HuH-7.5 (cell line): ENCODE data around the gene SLC4A1AP.
"Not testable (repeated sequence)": the region's sequence is repeated elsewhere in the genome, so short reads cannot be mapped to it uniquely, and the experiment has no call there.

Experiments
- DNase-seq: peaks from one replicate; pipeline ENCODE4 v3.0.0; 2011; ENCODE audit warnings: low spot score

SLC4A1AP gene, protein sequence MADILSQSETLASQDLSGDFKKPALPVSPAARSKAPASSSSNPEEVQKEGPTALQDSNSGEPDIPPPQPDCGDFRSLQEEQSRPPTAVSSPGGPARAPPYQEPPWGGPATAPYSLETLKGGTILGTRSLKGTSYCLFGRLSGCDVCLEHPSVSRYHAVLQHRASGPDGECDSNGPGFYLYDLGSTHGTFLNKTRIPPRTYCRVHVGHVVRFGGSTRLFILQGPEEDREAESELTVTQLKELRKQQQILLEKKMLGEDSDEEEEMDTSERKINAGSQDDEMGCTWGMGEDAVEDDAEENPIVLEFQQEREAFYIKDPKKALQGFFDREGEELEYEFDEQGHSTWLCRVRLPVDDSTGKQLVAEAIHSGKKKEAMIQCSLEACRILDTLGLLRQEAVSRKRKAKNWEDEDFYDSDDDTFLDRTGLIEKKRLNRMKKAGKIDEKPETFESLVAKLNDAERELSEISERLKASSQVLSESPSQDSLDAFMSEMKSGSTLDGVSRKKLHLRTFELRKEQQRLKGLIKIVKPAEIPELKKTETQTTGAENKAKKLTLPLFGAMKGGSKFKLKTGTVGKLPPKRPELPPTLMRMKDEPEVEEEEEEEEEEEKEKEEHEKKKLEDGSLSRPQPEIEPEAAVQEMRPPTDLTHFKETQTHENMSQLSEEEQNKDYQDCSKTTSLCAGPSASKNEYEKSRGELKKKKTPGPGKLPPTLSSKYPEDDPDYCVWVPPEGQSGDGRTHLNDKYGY

DNA sequence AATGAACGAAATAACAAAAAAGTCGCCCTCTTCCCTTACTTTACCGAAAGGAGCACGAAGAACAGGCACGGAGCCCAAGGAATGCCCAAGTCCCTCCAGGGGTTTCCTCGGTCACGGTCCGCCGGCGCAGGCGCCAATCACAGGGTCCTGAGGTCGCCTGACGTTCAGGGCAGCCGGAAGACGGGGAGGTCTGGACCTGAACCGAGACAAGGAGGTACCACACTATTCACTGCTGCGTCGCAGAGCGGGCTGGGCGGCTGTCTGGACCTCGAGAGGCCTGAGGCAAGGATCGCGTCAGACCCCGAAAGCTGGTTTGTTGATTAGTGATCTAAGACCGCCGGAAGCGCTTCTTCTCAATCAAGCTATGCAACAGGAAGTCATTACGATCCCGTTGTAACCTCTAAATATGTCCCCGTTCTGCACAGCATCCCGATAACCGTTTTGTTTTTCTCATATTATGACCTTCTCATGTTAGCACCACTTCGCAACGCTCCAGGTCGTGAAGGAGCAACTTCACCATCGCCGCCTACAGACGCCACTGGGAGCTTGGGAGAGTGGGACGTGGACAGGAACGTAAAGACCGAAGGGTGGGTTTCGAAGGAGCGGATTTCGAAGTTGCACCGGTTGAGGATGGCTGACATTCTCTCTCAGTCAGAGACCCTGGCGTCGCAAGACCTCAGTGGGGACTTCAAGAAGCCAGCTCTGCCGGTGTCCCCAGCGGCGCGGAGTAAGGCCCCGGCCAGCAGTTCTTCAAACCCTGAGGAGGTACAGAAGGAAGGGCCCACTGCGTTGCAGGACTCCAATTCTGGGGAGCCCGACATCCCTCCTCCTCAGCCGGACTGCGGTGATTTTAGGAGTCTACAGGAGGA, at the start of gene SLC4A1AP, which contains the start of gene SUPT7L:
Gene SLC4A1AP, plus strand, starts transcription at position 605 of the 869 bp plus-strand sequence. Its CDS starts 26 bp downstream, at position 631.
Gene SUPT7L, minus strand, starts transcription at position 330 of the 869 bp plus-strand sequence. CDS start 1,422 bp downstream, outside the sequence.
- DNase-seq, result peak; percentile 41

DNA sequence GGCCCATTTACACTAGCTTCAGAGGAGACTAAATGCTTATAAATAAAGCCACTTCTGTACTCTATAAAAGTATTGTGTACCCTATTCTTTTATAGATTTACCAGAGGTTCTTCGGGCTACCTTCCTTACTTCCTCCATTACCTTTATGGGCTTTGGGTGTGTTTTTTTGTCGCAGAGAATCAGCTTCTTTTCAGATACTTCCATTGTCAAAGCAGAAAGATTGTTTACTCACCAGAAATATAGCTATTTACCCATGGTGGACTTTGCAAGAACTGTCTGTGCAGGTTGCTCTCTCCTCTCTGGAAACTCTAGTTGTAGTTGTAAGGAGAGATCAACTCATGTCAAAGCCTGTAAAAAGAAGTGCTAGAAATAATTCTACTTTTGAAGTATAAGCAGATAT, 49.7 kb upstream of the SLC4A1AP start:
- no peak for DNase-seq

DNA sequence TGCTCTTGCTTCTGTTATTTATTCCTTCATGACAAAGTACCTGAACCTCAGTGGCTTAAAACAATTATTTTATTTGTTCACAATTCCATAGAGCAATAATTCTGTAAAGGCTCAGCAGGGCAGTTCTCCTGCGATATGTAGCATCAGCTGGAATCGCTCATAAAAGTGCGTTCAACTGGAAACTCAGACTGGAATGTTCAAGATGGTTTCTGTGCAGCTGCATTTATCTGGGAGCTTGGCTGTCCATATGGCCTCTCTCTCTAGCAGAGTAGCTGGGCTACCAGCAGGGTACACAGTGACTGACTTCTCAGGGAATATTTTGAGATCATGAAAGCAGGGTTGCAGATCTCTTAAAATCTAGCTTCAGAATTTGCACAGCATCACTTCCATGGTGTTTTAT, 48.4 kb upstream of the SLC4A1AP start:
- DNase-seq, result no peak

DNA sequence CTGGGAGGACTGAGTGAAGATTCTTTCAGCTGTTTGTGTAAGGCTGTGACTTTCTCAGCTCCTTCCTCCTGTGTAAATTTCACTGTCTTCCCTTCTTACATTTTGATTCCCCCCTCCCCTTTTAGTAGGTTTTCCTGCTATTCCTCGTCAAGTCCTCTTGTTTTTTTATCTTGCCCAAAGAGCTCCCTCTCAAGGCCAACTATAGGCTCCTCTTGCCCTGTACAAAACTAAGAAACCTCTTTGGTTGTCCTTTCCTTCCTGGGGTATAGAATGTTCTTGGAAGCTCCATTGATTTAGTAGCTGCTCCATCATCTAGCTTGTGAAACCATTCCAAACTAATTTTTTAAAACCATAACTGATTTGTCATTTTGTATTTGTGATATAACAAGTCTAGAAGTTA, 42.2 kb upstream of the SLC4A1AP start:
- no peak for DNase-seq

DNA sequence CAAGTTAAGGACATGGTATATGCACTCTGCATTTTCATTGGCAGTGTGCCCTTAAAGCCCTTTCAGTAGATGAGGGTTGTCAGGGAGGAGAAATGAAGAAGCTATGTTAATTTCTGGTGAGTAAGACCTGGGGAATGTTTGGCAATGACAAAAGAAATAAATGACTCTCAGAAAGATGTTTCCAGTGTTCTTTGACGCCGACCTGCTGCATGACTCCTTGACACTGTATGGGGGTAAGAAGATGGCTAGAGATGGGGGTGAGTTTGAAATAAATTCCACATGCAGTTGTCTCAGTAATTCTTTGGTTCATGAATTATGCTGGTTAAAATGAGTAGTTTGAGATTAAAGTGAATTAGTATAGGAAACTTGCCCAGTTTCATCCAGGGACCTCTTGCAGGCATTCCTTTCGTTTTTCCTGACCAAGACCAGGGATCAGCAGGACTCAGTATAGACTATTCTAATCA, 40.7 kb upstream of the SLC4A1AP start:
- no peak for DNase-seq

DNA sequence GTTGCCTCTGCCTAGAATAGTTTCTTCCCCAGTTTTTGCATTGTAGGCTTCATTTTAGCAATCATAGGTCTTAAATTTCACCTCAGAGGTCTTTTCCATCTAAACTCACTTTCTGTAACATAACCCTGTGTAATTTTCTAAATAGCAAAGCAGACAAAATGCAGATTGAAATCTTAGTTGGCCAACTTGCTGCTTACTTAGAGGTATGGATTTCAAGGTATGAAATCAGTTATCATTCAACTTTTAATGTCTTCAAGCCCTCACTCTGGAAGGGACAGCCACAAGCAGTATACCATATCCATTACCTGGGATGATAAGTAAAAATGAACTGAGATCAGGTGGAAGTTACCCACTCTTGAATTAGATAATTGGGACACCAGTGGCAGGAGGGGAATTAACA, 38.7 kb upstream of the SLC4A1AP start:
- no peak for DNase-seq

DNA sequence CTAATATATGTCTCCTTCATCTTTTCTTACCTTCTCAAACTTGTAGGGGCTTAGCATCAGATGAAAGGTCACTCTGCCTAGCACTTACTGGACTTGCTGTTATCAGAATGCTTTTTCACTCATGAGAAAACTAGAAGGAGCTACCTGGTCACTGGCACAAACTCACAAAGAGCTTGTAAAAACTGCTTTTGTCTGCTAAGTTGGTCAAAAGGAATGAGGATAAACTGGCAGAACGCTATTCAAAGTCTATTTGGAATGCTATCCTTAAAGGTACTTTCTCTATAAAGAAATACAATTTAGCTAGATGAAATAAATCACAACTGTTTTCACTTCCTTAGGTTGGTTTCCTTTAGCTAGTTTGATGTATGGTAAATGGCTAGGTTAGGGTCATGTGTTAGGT, 37.4 kb upstream of the SLC4A1AP start:
- DNase-seq, result not testable (repeated sequence)

DNA sequence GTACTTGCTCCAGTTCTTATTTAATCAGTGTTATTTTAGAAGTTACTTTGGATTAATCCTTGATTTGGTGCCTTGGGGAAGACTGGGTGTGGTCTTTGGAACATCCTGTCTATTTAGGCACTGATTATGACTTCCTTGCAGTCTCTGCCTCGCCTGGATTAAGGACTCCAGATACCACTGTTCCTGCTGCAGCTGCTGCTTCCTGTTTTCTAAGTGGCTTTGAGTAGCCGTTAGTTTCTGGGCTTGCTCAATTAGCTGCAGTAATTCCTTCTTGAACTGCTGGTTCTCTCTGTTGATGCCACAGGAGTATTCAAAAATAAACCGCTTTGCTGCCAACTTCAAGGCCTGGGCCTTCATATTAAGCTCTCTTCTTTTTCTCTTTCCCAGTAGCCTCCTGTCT, 36.8 kb upstream of the SLC4A1AP start:
- not testable (repeated sequence) for DNase-seq

DNA sequence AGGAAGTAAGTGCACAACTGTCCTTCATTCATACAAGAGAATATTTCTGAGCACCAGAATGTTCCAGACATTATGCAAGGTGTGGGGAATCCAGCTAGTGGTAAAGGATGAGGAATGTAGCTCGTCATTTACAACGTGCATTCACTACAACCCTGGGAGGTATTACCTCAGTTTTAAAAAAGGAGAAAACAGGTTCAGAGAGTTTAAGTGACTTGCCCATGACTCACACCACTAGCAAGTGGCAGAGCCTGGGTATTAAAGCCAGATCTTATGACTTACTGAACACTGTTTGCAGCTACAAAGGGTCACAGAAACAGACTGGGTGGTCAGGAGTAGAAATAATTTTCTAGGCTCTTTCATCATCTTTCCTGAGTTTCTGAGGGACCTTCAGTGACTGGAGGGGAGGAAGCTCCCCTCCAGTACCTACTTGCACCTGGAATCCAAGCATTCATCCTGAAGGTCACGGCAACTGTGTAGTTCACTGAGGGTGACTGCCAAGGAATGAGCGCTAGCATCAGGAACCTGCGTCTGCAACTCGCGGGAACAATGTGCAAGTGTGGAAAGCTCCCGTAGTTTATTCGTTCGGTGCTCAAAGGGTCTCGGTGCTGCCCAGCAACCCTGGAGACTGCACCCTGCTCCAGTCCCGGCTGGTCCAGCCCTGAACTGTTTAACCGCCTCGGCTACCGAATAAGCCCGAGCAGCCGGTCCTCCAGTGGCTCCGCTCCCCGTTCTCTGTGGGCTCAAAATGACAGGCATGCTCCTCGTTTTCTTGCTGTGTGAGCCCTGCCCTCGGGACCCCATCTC, 35.5 kb upstream of the SLC4A1AP start:
- DNase-seq, result no peak

DNA sequence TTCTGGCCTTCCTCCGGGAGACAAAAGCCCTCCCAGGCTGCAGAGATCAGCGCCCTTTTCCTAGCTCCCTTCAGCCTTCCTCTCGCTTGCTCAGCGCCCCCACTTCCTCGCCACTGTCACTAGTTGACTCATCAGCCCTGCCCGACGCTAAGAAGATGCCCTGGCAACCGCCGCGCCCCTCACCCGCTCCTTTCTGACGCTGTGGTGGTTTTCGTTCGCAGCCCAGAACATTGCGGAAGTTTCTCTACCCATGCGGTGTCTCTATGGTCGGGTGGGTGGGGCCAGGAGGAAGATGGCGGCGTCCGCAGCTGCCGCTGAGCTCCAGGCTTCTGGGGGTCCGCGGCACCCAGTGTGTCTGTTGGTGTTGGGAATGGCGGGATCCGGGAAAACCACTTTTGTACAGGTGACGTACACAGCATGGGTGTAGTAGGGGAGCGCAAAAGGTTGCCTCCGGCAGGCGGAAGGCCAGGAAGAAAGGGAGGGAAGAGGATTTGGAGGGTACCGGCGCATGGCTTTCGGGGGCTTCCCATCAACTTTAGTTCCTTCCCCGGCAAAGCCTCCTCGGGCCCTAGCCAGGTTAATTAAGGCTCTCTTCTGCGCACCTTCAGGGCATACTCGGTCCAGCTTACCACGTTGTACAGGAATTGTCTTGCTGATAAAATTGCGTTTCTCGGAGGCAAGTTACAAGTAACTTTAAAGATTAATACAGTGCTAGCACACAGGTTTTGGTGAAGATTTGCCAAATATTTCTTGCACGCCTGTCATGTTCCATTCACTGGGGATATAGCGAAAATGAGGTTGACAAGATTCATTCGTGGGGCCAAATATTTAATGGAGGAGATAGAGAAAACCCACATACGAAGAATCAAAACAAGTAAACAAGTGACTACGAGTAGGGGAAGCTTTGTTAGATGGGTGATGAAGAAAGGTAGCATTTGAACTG, 34.7 kb upstream of the SLC4A1AP start, which contains the start of the genes CCDC121 and GPN1:
Gene CCDC121, minus strand, starts transcription at position 246 of the 943 bp plus-strand sequence. CDS start 1,213 bp downstream, outside the sequence.
Gene GPN1, plus strand, starts transcription at position 284 of the 943 bp plus-strand sequence. Its CDS starts 9 bp downstream, at position 293.
- DNase-seq, result peak; percentile 53

DNA sequence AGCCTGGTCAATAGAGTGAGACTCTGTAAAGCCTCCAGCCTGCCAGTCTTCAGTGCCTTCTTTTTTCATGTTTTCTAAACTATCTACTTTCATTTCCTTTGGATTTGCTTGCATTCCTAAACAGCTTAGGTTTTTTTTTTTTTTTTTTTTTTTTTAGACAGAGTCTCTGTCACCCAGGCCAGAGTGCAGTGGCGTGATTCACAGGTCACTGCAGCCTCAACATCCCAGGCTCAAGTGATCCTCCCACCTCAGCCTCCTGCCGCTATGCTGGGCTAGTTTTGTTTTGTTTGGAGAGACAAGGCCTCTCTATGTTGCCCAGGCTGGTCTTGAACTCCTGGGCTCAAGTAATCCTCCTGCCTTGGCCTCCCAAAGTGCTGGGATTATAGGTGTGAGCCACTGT, 33.4 kb upstream of the SLC4A1AP start:
- DNase-seq, result not testable (repeated sequence)

DNA sequence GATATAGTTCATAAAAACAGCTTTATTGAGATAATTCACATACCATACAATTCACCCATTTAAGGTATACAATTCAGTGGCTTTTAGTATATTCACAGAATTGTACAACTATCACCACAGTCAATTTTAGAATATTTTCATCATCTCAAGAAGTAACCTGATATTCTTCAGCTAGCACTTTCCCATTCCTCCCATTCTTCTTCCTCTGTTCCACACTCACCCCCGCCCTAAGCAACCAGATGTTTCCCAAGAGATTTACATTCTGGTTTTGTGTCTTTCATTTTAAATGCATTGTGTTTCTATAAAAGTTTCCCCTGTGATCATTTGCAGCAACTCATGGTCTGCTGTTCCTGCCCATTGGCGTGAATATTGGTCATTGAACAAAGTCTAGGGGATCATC, 29.4 kb upstream of the SLC4A1AP start:
- no peak for DNase-seq

DNA sequence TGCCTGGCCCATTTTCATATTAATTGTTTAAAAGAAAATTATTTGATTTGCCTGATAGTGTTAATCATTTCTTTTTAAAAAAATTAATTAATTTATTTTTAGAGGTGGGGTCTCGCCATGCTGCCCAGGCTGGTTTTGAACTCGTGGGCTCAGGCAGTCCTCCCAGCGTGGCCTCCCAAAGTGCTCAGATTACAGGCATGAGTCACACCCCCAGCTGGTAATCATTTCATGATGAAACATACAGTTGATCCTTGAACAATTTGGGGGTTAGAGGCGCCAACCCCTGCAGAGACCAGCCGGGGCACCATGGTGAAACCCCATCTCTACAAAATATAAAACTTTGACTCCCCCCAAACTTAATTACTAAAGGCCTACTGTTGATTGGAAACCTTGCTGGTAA, 26.9 kb upstream of the SLC4A1AP start:
- no peak for DNase-seq

DNA sequence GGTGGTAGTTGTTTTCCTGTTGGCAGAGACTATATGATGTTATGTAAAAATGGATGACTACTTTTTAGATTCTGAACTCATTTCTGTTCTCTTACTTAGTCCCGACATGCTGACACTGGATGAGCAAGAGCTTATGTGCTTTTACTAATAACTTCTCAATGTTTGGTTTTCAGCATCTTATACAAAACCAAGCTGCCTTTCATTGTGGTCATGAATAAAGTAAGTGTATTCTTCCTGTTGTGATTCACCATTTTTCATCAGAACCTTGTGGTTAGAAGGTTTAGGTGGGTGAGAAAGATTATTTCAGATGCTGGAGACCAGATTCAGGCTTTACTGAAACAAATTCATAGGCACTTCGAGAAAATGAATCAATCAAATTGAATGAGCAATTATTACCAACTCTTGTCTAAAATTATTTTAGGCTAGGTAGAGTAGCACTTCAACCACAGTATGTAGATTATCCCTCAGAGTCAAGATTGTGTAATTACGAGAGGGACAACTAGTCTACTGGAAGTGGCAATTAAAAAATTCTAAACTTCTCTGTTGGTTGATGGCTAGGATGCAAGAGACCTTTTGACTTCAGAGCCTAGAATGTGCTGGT, 25.6 kb upstream of the SLC4A1AP start:
- DNase-seq, result no peak

DNA sequence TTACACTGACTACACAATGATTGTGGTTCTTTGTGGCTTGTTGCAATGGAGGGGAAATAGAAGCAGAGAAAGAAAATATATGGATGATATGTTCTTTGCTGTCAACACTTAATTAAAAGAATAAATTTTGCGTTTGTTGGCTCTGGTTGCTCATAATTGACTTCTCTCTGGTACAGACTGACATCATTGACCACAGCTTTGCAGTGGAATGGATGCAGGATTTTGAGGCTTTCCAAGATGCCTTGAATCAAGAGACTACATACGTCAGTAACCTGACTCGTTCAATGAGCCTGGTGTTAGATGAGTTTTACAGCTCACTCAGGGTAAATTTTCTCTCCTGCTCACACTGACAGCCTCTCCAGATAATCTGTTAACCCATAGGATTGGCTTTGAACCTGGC, 25.0 kb upstream of the SLC4A1AP start:
- DNase-seq, result no peak

DNA sequence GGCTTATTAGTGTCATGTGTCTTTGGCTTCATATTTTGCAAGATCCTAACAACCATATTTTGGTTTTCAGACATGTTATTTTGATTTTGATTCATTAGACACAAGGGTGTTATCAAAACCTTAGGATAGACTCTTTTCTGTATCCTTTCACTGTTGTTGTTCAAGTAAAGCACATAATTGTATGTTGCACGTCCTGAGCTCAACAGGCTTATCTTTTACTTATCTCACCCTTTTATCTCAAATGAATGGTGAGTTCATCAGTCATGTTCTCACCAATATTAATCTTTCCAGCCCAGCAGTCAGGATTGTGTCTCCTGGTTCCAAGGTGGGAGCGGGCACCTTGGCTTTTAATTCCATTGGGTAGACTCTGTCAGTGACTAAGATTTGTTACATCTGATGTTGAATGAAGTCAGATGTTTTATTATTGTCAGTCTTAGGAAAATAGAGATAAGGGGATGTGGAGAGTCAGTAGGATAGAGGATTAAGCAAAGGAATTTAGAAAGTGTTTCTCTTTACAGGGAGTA, 22.9 kb upstream of the SLC4A1AP start:
- no peak for DNase-seq

DNA sequence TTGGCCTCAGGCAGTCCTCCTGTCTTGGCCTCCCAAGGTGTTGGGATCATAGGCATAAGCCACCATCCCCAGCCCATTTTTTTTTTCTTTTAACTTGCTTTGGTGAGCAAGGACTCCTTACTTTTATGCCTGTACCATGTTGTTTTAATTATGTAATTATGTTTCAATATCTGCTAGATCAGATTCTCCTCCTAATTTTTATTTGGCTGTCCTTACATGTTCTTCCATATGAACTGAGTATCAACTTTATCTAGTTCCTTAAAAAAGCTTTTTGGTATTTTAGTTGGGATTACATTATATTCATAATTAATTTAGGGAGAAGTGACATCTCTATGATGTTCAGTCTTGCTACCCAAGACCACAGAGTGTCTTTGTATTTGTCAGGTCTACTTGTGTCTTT, 18.5 kb upstream of the SLC4A1AP start:
- DNase-seq, result no peak

DNA sequence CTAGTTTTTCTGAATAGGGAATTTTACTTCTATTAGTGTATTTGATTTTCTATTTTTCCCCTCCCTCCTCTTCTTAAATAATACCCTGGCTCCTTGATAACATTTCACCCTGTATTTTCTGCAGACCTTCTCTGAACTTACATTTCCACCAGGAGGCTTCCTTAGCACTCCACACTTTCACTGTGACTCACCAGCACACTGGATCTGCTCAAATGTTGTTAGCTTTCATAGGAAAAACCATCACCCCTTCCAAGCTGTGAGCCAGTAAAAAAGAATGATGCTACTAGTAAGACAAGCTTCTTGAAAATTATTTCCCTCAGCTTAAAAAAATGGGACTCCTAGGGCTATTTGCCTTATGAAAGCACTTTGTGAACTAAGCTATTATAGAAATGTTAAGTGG, 16.4 kb upstream of the SLC4A1AP start:
- DNase-seq, result no peak

DNA sequence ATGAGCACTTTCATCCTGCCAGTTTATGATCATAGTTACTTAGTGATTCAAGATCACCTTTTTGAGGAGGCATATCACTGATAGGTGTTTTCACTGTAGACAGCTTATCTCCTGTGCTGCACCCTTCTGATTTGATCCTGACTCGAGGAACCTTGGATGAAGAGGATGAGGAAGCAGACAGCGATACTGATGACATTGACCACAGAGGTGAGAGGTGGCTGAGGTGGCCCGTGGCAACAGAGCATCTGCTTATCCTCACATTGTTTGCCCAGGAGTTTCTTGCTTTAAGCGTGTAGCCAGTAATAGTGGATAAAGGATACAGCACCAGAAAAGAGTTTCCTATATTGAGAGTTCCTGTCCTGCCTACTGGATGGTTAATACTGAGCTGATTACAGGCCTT, 16.0 kb upstream of the SLC4A1AP start:
- DNase-seq, result no peak
